GM10248 (cell line): Measurements from ENCODE around the gene AGPAT3.

Experiments used
- CTCF ChIA-PET: fragments of 300-600 bp; sonication (Branson Sonifier 250); formaldehyde crosslinking; extraction: SDS; loops from one replicate; lab custom pipeline; 2021; ENCODE audit warnings: antibody characterized with exemption; lab: Yijun Ruan, JAX
- POLR2A ChIA-PET: fragments of 350-650 bp; sonication (Branson Sonifier 250); formaldehyde crosslinking; extraction: SDS; loops from one replicate; lab custom pipeline; 2020; ENCODE audit warnings: antibody characterized with exemption; lab: Yijun Ruan, JAX
- DNase-seq: peaks from one replicate; pipeline ENCODE4 v3.0.0; 2012; ENCODE audit errors: extremely low spot score
- TF ChIP-seq, protein P1 (sequence below): IDR thresholded peaks from 2 replicates; pipeline ENCODE4 v1.5.1; 2012; ENCODE audit warnings: mild to moderate bottlenecking, low read depth; ENCODE audit errors: extremely low read depth, missing control alignments, control extremely low read depth

The AGPAT3 gene

DNA sequence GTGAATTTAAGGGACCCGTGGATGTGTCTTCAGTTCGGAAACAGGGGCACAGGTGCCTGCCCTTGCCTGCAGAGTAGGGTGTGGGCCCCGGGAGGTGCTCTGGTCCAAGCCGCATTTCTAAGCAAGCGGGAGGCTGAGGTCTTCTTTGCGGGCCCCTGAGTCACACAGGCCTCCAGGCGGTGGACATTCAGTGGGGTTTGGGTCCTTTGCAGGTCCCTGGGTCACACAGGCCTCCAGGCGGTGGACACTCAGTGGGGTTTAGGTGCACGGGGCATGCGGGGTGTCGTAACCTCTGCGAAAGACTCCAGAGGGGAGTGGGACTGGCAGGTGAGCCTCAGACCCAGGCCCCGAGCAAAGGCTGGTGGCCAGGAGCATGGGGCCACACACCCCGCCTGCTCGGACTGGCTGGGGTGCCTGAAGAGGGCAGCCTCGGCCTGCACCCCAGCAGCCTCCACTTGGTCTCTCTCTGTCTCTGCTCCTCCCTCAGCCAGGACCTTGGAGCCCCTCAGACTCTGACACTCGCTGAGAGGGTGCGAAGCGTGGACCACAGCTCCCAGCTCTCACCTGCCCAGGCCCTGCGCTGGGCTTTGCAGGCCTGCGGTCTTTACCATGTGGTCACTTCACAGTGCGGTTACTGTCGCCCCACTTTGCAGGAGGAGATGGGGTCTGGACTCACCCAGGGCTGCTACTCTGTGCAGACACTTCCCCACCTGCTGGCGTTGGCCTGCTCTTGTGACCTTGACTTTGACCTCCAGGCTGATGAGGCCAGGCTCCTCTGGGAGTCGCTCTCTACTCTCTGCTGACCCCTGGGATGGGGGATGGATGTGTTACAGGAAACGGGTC lies 6.0 kb upstream of the AGPAT3 start:
- DNase-seq: no peak
- TF ChIP-seq, protein P1, sequence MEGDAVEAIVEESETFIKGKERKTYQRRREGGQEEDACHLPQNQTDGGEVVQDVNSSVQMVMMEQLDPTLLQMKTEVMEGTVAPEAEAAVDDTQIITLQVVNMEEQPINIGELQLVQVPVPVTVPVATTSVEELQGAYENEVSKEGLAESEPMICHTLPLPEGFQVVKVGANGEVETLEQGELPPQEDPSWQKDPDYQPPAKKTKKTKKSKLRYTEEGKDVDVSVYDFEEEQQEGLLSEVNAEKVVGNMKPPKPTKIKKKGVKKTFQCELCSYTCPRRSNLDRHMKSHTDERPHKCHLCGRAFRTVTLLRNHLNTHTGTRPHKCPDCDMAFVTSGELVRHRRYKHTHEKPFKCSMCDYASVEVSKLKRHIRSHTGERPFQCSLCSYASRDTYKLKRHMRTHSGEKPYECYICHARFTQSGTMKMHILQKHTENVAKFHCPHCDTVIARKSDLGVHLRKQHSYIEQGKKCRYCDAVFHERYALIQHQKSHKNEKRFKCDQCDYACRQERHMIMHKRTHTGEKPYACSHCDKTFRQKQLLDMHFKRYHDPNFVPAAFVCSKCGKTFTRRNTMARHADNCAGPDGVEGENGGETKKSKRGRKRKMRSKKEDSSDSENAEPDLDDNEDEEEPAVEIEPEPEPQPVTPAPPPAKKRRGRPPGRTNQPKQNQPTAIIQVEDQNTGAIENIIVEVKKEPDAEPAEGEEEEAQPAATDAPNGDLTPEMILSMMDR: no peak
- CTCF ChIA-PET: interaction anchor here (1.3 kb wide), 1 partner anchor 41 kb away, joined by 3 read pairs; no protein-coding TSS in a partner anchor
- POLR2A ChIA-PET: no interaction called here

- ChIA-PET CTCF (interaction anchor here (1.3 kb wide), 1 partner anchor 42 kb away, joined by 3 read pairs; no protein-coding TSS in a partner anchor), POLR2A (no interaction called here)
- TF ChIP-seq, protein P1: no peak
- DNase-seq: no peak
Measured at GRCh38 chr21:43859747-43860214, 5.2 kb upstream of the AGPAT3 start.

- DNase-seq: no peak
- TF ChIP-seq, protein P1: no peak
- ChIA-PET CTCF (interaction anchor here (0.8 to 1.4 kb wide), 6 partner anchors 8 to 77 kb away, joined by 3 to 7 read pairs (median 4); no protein-coding TSS in a partner anchor), POLR2A (no interaction called here)
Measured at GRCh38 chr21:43861706-43862105, 3.3 kb upstream of the AGPAT3 start.

DNA sequence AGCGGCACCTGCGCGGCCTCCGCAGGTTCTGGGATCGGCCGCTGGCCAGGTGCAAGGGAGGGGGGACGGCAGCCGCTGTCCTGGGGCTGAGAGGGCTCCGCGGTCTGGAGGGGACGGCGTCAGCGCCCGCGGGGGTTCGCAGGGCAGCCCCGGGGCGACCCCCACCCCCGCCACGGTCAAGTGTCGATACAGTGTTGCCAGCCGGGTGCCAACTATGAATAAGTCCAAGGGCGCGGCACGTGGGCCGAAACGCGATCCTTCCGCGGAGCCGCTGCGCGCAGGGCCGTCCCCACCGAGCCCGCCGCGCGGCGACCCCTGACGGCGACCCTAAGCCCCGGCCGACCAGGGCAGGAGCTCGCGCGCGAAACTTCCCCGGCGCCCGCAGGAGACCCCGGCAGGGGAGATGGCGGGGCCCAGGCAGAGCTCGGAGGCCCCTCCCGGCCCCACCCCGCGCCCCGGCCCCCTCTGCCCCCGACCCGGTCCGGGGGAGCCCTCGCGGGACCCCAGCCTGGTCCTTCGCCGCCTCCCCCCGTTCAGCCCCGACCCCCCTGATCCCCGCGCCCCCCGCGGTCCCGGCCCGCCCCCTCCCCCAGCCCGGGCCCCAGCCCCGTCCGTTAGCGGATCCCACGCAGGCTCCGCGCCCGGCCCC lies 586 bp upstream of the AGPAT3 start:
- TF ChIP-seq, protein P1: no peak
- CTCF ChIA-PET: interaction anchor here (1.5 to 2.1 kb wide), 2 partner anchors 74 to 75 kb away, joined by 4 to 8 read pairs; partner anchors contain the start of gene RRP1
- POLR2A ChIA-PET: no interaction called here
- peak; percentile 50 for DNase-seq

DNA sequence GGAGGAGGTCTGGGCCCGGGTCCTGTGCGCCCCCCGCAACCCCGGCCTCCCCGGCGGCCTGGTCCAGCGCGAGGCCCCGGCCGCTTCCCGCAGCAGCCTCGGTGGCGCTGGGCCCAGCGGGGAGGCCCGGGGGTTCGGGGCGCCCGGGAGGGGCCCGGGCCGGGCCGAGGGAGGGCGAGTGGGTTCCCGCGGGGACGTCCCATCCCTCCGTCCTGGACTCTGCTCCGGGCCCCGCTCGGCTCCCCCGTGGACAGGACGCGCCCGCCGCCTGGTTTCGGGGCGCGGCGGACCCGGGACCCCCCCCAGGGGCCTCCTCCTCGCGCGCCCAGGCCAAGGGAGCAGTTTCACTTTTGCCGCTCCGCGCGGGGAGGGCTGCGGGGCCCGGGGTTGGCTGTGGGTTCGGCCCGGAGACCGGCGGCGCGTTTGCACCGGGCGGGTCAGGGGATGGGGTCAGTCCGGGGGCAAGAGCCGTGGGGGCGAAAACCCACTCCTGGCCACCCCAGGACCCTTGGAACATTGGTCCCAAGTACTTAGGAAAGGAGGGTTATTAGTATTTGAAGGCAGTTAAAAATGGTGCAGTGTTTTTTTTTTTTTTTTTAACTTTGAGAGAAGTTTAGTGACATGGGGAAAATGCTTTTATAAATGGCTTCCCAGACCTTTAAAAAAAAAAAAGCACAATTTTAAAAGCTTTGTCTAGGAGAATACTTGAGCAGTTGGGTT lies 677 bp downstream of the AGPAT3 start:
- CTCF ChIA-PET: interaction anchor here (1.6 to 1.7 kb wide), 2 partner anchors 74 to 77 kb away, joined by 5 read pairs; partner anchors contain the start of gene RRP1
- peak; percentile 70 for DNase-seq
- POLR2A ChIA-PET: no interaction called here
- TF ChIP-seq, protein P1: no peak

- TF ChIP-seq, protein P1: no peak
- CTCF ChIA-PET: interaction anchor here (1.6 to 1.7 kb wide), 2 partner anchors 73 to 77 kb away, joined by 5 read pairs; partner anchors contain the start of gene RRP1
- POLR2A ChIA-PET: no interaction called here
- peak; percentile 75 for DNase-seq
Measured at GRCh38 chr21:43866260-43866629, 1.2 kb downstream of the AGPAT3 start.
